SKM-1 (cell line): ENCODE results near the gene SDF4.
"Not testable (repeated sequence)": the region's sequence is repeated elsewhere in the genome, so short reads cannot be mapped to it uniquely, and the experiment has no call there.

Experiments used
- DNase-seq: peaks from one replicate; lab custom pipeline; 2025; ENCODE audit not compliant: unreplicated experiment; lab: John Stamatoyannopoulos, UW

SDF4 gene

GRCh38 chr1:1179983-1180861, 51.6 kb downstream of the SDF4 start:
- DNase-seq: no peak

DNA sequence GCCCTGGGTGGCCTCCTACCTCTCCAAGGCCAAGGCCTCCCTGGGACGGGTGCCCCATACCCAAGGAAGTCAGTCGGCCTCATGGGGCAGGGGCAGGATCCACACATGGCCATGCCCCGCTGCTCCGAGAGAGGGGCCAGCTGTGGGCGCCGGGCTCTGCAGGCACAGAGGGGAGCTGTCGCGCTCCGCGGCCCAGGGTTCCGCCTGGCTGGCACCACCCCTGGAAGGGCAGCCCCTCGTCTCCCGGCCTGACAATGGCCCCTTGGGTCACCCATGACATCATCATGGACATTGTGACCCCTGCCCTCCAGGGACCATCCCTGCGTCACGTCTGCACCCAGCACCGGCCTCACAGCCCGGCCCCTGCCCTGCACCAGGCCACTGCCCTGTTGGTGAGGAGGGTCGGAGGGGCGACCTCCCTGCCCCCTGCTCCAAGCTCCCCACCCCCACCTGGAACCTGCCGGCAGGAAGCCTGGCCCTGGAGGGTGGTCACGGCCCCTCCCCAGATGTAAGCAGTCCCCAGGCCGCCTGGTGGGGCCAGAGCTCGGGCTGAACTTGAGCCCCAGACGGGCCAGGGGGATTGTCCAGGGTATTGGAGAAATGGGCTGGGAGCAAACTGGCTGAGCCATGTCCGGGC, 52.3 kb downstream of the SDF4 start:
- DNase-seq: no peak

DNA sequence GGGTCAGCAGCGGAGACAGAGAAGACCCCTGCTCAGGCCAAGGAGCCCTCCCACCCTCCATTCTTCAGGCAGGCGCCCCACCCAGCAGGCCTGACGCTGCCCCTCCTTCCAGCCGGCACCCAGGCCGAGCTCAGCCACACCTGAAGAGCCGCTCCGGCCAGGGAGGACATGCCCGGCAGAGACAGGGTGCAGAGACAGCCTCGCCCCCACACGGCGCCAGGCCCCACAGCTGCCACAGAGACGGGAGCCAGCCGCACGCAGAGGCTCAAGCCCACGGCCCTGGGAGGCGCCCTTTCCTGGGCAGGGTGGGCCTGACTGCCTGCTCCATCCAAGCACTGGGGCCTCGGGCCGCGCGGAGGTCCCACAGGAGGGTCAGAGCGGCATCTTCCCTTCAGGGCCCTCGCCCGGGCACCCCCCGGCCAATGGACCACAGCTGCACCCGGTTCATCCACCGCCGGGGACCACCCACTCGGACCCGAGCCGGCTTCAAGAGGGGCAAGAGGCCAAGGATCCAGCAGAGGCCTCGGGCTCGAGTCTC, 52.9 kb downstream of the SDF4 start:
- no peak for DNase-seq

GRCh38 chr1:1177452-1178206, 54.2 kb downstream of the SDF4 start:
- no peak for DNase-seq

DNA sequence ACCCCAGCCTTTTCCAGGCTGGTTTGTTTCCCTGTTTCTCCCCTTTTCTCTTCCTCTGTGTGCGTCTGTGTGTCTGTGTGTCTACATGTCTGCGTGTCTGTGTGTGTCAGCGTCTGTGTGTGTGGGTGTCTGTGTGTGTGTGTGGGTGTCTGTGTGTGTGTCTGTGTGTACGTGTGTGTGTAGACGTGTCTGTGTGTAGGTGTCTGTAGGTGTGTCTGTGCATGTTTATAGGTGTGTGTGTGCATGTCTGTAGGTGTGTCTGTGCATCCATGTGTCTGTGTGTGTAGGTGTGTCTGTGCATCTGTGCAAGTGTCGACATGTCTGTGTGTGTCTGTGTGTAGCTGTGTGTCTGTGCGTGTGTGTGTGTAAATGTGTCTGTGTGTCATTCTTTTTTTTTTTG, 54.9 kb downstream of the SDF4 start:
- no peak for DNase-seq

- not testable (repeated sequence) for DNase-seq
These were observed 55.6 kb downstream of the SDF4 start for GRCh38 chr1:1176063-1176761.

- DNase-seq: no peak
These were observed 56.4 kb downstream of the SDF4 start for GRCh38 chr1:1175221-1176062.

DNA sequence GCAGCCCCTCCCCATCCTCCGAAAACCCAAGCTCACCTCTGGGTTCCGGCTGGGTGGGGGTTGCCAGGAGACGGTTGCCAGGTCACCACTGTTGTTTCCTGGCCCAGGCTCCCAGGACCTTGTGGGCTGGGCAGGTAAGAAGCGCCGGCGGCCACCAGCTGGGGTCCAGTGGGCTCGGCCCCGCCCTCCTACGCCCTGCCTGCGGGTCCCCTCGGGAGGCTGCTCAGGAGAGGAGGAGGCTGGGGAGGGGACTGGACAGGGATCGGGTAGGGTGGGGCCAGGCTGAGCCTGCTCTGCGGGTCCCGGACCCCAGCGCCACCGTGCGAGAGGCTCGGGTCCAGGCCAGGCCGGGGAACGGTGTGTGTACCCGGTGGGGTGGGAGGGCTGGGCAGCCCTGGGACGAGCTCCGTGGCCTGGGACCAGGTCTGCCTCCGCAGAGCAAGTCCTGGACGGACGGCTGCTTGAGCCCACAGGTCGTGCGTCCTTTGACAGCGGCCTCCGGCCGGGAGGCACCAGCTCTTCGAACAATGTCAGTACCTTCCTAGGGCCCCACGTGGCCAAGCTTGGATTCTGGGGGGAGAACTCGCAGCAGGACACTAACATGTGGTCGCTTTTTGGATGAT, 57.9 kb downstream of the SDF4 start, which contains the start of gene TTLL10:
TTLL10 (plus strand) TSS at position 88 of the 623 bp plus-strand sequence. CDS start 5,336 bp downstream, outside the sequence.
- DNase-seq: no peak

GRCh38 chr1:1173061-1173792, 58.6 kb downstream of the SDF4 start:
- no peak for DNase-seq

- no peak for DNase-seq
These were observed 60.1 kb downstream of the SDF4 start for GRCh38 chr1:1171546-1172340.

- DNase-seq: no peak
These were observed 60.6 kb downstream of the SDF4 start for GRCh38 chr1:1171161-1171545.

GRCh38 chr1:1170215-1171091, 61.3 kb downstream of the SDF4 start:
- no peak for DNase-seq

DNA sequence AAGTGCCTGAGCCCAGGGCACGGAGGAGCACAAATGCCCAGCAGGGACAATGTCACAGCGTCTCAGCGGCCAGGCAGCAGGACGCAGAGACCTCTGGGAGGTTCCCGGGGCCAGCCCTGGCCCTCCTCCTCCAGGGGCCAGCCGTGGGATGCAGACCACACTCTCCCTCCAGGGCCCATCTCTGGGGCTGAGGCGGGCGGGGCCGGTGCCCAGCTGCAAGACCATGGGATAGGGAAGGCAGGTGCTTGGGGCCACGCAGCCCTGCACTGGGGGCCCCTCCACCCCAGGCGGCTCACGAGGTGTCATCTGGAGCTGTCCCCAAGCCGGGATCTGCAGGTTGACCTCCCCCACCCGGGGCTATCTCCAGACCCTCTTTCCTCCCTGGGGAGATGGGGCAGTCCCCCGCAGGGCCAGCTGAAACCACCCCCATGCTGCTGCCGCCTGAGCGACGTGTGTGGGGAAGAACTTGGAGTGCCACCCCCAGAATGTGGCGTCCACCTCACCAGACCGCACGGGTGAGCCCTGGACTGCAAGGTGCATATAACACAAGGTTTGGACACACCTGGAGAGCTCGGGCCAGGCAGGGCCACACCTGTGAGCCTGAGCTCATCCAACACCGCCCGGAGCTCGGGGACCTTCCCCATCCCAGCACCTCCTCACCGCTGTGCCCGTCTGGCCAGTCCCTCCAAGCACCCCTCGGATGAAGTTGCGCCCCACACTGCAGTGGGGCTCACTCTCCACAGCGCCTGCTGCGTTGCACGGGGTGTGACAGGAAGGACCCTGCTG, 62.2 kb downstream of the SDF4 start:
- no peak for DNase-seq

DNA sequence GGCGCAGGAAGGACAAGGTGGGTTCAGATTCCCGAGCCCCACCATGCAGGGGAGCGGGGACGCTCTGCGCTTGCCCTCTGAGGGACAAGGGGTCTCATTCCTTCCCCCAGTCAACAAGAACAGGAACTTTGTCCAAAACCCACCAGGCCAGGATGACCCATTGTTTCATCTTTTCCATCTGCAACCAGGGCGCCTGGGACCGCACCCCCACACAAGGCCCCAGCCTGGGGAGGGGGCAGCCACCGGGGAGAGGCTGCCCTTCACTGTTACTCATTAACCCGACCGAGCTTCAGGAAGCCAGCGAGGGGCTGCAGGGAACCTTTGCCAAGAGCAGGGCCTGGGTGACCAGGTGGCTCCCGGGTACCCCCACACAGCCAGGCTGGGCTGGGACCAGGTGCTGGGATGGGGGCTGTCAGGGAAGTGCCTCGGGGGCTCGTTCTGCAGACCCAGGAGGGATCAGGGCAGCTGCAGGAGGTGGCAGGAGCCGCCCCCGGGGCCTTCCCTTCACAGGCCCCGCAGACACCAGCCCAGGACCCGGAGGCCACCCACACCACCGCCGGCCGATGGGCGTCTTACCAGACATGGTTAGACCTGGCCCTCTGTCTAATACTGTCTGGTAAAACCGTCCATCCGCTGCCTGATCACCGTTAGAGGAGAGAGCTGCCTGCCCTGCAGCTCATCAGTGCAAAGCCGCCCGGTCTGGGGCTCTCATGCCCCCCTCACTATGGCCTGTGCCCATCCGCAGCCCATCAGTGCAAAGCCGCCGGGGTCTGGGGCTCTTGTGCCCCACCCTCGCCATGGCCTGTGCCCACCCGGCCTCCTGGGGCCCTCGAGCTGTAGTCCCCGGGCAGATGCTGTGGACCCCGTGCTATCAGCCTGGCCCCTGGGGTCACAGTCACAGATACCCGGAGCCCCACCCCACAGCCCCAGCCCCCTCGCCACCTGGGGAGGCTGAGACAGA, 63.1 kb downstream of the SDF4 start:
- DNase-seq: no peak

DNA sequence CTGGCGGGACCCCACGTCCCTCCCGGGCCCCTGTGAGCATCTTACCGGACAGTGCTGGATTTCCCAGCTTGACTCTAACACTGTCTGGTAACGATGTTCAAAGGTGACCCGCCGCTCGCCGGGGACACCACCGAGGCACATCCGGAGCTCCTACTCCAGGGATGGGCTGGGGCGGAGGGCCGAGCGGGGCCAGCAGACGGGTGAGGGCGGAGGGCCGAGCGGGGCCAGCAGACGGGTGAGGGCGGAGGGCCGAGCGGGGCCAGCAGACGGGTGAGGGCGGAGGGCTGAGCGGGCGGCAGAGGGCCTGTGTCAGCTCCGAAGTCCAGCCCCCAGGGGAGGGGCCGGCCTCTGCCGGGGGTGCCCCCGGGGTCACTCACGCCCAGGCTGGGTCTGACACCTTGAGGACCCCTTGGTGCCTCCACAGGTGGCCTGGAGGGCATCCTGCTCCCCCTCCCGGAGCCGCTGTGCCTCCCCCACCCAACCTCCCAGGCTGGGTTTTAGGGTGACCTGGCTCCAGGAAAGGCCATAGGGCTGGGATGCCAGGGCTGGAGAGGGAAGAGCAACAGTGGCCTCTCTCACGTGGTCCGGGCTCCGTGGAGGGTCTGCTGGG, 63.9 kb downstream of the SDF4 start:
- DNase-seq: no peak
